Left ventricle myocardium inferior (tissue), 1 donor: ENCODE measurements around the gene AMTN. TPM values are rescaled to one million over a fixed set of nuclear protein-coding genes. Genes with fewer than 3 reads are reported as not detected.

Source experiments
- DNase-seq: peaks from one replicate; pipeline ENCODE4 v3.0.0-alpha.2; 2020
- H3K27ac ChIP-seq: fragments of 200-600 bp; replicated peaks from 2 replicates; pipeline ENCODE4 v1.8.0; 2021
- H3K27me3 ChIP-seq: fragments of 200-600 bp; 2 replicates; pipeline ENCODE4 v1.8.0; 2021; ENCODE audit warnings: low read depth
- H3K36me3 ChIP-seq: fragments of 200-600 bp; 2 replicates; pipeline ENCODE4 v1.8.0; 2021
- H3K4me1 ChIP-seq: fragments of 200-600 bp; 2 replicates; pipeline ENCODE4 v1.8.0; 2021
- H3K4me3 ChIP-seq: fragments of 200-600 bp; 2 replicates; pipeline ENCODE4 v1.8.0; 2021; ENCODE audit warnings: mild to moderate bottlenecking, moderate library complexity
- H3K9me3 ChIP-seq: fragments of 200-600 bp; replicated peaks from 2 replicates; pipeline ENCODE4 v1.8.0; 2021
- CTCF ChIP-seq: fragments of 200-600 bp; IDR thresholded peaks from 2 replicates; pipeline ENCODE4 v1.8.0; 2021; ENCODE audit warnings: antibody characterized with exemption, mild to moderate bottlenecking, borderline replicate concordance
- intact Hi-C: fragments of 100-400 bp; cut with micrococcal nuclease; formaldehyde crosslinking; loops from one replicate; pipeline ENCODE4 v1.11.0; 2022
- total RNA-seq: library from RNA; stranded (reverse); fragmentation: NEBNext Ultra II Directional; extraction: Animal tissue kit (Norgen Biotek cat#: 25700); gene quantifications from one replicate; pipeline ENCODE4 v1.2.1, GENCODE V29; 2021
- donor health status: DM: no; HTN: yes; CAD: no; lungs with severe emphysema.

The AMTN gene
- total RNA-seq, 1 donor from 2014 or later, result not detected

GRCh38 chr4:70581980-70582379 is 63.6 kb downstream of the AMTN start:
- H3K9me3 ChIP-seq, result peaks cover 4% of the 10 kb centered on the region
- intact Hi-C loops, result no loop called here
- TF ChIP-seq CTCF, result no peak

More at GRCh38 chr4:70581980-70582379, 63.6 kb downstream of the AMTN start:
- H3K4me3 ChIP-seq, result no peak overlapping the region
- no peaks in the 10 kb centered on the region for H3K4me1 ChIP-seq
- H3K36me3 ChIP-seq, result no peaks in the 10 kb centered on the region
- H3K27ac ChIP-seq, result no peak overlapping the region
- H3K27me3 ChIP-seq, result no peaks in the 10 kb centered on the region
- no peak for DNase-seq

Other genes starting within 250 kb of the AMTN start
- not detected for gene CABS1, start 183.6 kb upstream of the AMTN start, total RNA-seq
- gene SMR3A, start 157.8 kb upstream of the AMTN start, total RNA-seq, result not detected
- not detected for gene SMR3B, start 135.4 kb upstream of the AMTN start, total RNA-seq
- not detected for gene OPRPN, start 120.6 kb upstream of the AMTN start, total RNA-seq
- gene MUC7, start 46.4 kb upstream of the AMTN start, total RNA-seq, result not detected
- gene AMBN, start 73.7 kb downstream of the AMTN start, total RNA-seq, result not detected
- gene ENAM, start 110.2 kb downstream of the AMTN start, total RNA-seq, result 6.2 TPM
- gene JCHAIN, start 147.9 kb downstream of the AMTN start, total RNA-seq, result 6.9 TPM
- 15.8 TPM for gene UTP3, start 170.0 kb downstream of the AMTN start, total RNA-seq
- gene RUFY3, start 203.4 kb downstream of the AMTN start, total RNA-seq, result 20.5 TPM